Subcutaneous adipose tissue (tissue), 4 donors: ENCODE measurements around the gene DCHS2. TPM values are rescaled to one million over a fixed set of nuclear protein-coding genes. Genes with fewer than 3 reads are reported as not detected.

Source experiments
- total RNA-seq, 4 donors: library from RNA; depleted of rRNA; stranded (reverse); fragments of >200 nt; gene quantifications; one replicate each; pipeline ENCODE4 v1.1.0, GENCODE V29; 2016
- TF ChIP-seq, protein P1 (sequence below): fragments of 450-650 bp; IDR thresholded peaks from one replicate; pipeline ENCODE4 v1.5.1; 2016; ENCODE audit warnings: low read depth, mild to moderate bottlenecking, control low read depth, antibody characterized with exemption, moderate library complexity

The DCHS2 gene
- total RNA-seq, 4 donors from 2014 or later = not detected

GRCh38 chr4:154183264-154183663, 308.3 kb downstream of the DCHS2 start:
- TF ChIP-seq, protein P1, sequence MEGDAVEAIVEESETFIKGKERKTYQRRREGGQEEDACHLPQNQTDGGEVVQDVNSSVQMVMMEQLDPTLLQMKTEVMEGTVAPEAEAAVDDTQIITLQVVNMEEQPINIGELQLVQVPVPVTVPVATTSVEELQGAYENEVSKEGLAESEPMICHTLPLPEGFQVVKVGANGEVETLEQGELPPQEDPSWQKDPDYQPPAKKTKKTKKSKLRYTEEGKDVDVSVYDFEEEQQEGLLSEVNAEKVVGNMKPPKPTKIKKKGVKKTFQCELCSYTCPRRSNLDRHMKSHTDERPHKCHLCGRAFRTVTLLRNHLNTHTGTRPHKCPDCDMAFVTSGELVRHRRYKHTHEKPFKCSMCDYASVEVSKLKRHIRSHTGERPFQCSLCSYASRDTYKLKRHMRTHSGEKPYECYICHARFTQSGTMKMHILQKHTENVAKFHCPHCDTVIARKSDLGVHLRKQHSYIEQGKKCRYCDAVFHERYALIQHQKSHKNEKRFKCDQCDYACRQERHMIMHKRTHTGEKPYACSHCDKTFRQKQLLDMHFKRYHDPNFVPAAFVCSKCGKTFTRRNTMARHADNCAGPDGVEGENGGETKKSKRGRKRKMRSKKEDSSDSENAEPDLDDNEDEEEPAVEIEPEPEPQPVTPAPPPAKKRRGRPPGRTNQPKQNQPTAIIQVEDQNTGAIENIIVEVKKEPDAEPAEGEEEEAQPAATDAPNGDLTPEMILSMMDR = no peak

Other genes starting within 250 kb of the DCHS2 start
- 10 to 100 TPM; 29.8 to 66.8 (median 47.6) TPM for gene PLRG1, start 58.6 kb upstream of the DCHS2 start, total RNA-seq
- gene FGB, start 71.2 kb upstream of the DCHS2 start, total RNA-seq = not detected
- gene FGA, start 98.9 kb upstream of the DCHS2 start, total RNA-seq = not detected
- gene FGG, start 120.9 kb upstream of the DCHS2 start, total RNA-seq = not detected